Prostate gland (tissue), 2 donors: ENCODE measurements around the gene TLCD3A.

Source experiments
- CTCF ChIP-seq, 4 experiments: fragments of 200-600 bp in 2 of 4; fragments of 450-650 bp in 2 of 4; sonication (generic) in 2 of 4; IDR thresholded peaks; 1 replicate in 3 of 4; 2 replicates in 1 of 4; pipeline ENCODE4 v1.5.1; 2016 to 2019; ENCODE audit warnings: antibody characterized with exemption in 4 of 4, mild to moderate bottlenecking in 2 of 4, moderate library complexity in 2 of 4
- POLR2A ChIP-seq: fragments of 450-650 bp; IDR thresholded peaks from one replicate; pipeline ENCODE4 v1.6.1; 2016; ENCODE audit warnings: antibody characterized with exemption, mild to moderate bottlenecking
- POLR2AphosphoS5 ChIP-seq: sonication (generic); formaldehyde crosslinking; IDR thresholded peaks from one replicate; pipeline ENCODE4 v1.6.1; 2017; ENCODE audit warnings: antibody characterized with exemption

GRCh38 chr17:778096-778495 lies 45.7 kb downstream of the TLCD3A start:
- TF ChIP-seq CTCF (IDR thresholded peaks at IDR 0.05) (no peak), POLR2AphosphoS5 (no peak), POLR2A (no peak)
